ENCODE measurements around the gene ICOSLG.
"Not testable (repeated sequence)": the region's sequence is repeated elsewhere in the genome, so short reads cannot be mapped to it uniquely, and the experiment has no call there.

Gene ICOSLG, protein sequence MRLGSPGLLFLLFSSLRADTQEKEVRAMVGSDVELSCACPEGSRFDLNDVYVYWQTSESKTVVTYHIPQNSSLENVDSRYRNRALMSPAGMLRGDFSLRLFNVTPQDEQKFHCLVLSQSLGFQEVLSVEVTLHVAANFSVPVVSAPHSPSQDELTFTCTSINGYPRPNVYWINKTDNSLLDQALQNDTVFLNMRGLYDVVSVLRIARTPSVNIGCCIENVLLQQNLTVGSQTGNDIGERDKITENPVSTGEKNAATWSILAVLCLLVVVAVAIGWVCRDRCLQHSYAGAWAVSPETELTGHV

DNA sequence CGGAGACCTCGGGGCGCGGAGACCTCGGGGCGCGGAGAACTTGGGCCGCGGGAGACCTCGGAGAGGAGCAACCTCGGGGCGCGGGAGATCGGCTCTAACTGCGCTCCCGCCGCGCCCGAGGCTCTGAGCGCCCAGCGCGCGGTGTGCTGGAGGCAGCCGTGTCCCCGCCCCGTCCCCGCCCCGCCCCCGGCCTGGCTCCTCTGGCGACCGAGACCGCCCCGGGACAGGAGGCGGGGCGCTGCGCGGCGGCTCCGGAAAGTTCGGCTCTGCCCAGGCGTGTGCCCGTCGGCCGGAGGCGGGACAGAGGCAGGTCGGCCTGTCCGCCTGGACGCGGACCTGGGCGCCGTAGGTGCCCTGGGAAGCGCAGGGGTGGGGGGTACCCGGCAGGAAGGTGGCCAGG lies at the start of gene ICOSLG:
Gene ICOSLG, minus strand, starts transcription at position 102 of the 400 bp plus-strand sequence. CDS start 126 bp downstream, outside the sequence.
- DNase-seq: not testable (repeated sequence)

DNA sequence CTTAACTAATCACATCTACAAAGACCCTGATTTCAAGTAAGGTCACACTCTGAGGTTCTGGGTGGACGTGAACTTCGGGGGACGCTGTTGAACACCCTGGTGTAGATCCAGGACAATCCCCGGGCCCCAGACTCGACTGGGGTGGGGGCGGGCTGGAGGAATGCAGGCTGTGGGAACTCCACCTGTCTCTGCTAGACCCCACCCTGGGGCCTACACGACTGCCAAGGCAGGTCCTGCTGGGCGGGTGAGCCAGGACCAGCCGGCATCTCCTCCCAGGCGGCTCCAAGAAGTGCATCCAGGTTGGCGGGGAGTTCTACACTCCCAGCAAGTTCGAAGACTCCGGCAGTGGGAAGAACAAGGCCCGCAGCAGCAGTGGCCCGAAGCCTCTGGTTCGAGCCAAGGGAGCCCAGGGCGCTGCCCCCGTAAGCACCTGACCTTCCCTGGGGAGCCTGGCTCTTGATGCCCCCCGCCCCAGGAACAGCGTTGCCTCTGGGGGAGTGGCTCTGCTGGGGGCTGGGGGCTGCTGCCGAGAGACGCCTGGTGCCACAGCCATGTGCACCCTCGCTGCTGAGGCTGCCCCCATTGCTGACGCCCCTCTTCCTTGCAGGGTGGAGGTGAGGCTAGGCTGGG lies 48.8 kb upstream of the ICOSLG start:
- no peak for DNase-seq

DNA sequence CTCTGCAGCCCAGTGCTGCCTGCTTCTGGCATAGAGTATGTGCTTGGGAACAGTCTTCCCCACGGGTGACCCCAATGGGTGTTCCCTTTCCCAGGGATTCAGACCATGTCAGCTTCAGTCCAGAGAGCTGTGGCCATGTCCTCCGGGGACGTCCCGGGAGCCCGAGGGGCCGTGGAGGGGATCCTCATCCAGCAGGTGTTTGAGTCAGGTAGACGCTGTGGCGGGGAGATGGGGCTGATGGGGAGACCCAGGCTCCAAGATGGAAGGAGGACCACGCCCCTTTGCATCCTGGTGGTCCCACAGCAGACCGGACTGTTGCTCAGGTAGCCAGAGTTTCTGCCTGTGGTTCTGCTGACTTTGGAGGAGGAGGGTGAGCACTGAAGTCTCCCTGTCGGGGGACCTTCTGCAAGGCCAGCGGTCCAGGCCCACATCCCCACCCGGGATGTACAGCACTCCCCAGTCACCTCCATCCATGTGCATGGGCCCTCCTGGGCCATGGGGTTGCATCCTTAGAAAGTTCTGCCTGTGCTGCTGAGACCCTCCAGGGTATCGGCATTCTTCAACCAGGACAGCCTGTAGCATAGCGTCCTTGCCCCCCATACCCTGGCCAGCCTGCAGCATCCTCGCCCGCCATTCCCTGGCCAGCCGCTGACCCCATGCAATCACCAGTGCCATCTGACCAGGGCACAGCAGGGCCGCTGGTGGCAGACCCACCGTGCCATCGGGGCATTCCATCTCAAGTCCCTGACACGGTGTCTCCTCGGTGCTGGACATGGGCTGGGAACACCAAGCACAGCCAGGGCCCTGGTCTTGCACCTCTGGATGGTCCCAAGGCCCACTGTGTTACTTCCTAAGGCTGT lies 47.7 kb upstream of the ICOSLG start:
- DNase-seq: no peak

DNA sequence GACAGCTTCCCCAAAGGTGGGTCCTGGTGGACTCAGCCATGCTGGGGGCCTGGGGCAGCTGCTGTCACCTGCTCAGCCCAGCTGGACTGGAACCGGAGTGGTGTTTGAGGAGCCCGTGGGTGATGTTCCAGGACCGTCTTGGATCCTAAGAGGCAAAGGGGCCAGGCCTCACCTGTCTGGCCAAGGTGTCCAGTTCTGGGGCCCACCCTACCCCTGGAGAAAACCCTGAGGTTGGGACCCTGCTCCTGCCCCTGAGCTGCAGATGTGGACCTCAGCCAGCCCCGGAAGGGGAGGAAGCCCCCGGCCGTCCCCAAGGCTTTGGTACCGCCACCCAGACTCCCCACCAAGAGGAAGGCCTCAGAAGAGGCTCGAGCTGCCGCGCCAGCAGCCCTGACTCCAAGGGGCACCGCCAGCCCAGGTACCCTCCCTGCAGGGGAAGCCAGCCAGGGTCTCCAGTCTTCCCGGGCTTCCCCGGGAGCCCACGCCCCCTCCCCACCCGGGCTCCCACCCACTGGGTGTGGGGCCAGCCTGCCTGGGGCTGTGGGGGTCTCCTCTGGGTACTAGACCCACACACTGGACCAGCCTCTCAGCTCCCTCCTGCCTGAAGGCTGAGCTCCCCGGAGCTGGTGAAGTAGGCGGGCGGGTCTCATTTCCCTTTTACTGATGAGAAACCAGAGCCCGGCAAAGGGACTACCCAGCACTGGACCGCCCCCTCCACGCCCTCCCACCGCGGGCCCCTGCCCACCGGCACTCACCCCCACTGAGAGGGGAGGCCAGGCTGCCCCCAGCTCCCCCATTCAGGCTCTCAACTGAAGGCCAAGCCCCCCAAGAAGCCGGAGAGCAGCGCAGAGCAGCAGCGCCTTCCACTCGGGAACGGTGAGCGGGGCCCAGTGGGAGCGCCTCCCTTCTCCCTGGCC lies 46.2 kb upstream of the ICOSLG start:
- DNase-seq: no peak

DNA sequence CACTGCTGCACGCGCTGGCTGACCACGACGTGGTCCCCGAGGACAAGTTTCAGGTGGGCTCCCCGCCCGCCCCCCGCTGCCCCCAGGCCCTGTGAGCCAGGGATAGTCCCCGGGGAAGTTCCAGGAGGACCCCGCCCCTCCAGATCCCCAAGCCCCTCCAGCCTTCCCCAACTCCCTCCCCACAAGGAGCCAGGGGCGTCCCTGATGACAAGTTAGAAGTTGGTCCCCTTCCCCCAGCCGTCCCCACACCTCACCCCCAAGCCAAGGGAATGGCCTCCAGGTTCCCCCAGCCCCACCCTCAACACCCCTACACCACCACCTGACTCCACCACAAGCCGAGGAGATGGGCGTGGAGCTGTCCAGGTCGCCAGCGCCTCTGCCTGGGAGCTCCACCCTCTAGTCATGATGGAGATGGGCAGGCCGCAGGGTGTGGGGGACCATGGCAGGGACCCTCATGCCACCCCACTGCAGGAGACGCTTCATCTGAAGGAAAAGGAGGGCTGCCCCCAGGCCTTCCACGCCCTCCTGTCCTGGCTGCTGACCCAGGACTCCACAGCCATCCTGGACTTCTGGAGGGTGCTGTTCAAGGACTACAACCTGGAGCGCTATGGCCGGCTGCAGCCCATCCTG lies 45.5 kb upstream of the ICOSLG start:
- DNase-seq: no peak

DNA sequence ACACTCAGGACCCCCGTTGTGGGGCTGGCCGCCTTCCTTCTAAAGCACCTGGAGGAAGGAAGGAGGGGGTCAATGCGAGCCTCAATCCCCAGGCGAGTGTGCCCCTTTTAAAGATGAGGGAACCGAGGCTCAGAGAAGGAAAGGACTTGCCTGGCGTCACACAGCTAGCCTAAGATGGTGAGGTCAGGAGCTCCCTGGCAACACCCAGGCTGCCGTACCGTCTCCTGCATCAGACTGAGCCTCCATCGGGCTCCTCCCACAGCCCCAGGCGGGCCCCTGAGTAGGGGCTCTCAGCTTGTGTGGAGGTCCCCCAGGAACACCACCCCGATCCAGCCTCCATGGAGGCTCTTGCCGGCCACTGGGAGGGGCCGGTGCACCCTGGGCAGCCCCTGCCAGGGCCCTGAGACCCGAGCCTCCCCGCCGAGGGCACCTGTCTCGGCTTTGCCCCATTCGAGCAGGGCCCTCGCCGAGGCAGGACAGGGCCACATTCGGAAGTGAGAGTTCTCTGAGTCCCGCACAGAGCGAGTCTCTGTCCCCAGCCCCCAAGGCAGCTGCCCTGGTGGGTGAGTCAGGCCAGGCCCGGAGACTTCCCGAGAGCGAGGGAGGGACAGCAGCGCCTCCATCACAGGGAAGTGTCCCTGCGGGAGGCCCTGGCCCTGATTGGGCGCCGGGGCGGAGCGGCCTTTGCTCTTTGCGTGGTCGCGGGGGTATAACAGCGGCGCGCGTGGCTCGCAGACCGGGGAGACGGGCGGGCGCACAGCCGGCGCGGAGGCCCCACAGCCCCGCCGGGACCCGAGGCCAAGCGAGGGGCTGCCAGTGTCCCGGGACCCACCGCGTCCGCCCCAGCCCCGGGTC lies 44.6 kb upstream of the ICOSLG start, which contains the start of gene AIRE:
Gene AIRE, plus strand, starts transcription at position 739 of the 855 bp plus-strand sequence. CDS start 131 bp downstream, outside the sequence.
- no peak for DNase-seq

DNA sequence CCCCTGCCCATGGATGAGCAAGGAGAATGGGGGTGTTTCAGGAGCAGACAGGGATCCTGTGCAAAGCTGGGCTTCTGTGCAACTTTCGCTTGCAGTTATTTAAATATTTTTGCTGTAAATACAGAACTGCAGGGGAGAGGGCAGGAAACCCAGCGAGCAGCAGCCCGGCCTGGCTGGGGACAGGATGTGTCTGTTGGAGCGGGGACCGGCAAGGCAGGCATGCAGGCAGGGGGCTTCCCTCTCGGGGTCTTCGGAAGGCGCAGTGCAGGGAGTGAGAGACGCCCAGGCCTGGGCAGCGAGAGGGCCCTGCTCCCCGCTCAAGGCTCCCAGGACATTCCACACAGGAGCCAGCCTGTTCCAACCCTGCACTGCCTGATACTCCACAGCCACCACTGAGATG lies 43.2 kb upstream of the ICOSLG start:
- no peak for DNase-seq

DNA sequence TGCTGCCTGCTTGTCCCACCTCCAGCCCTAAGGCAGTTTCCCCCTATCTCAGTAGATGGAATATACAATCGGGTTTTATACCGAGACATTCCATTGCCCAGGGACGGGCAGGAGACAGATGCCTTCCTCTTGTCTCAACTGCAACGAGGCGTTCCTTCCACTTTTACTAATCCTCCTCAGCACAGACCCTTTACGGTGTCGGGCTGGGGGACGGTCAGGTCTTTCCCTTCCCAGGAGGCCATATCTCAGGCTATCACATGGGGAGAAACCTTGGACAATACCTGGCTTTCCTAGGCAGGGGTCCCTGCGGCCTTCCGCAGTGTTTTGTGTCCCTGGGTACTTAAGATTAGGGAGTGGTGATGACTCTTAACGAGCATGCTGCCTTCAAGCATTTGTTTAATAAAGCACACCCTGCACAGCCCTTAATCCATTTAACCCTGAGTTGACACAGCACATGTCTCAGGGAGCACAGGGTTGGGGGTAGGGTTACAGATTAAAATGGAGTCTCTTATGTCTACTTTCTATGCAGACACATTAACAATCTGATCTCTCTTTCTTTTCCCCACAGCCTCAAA lies 42.6 kb upstream of the ICOSLG start:
- not testable (repeated sequence) for DNase-seq

DNA sequence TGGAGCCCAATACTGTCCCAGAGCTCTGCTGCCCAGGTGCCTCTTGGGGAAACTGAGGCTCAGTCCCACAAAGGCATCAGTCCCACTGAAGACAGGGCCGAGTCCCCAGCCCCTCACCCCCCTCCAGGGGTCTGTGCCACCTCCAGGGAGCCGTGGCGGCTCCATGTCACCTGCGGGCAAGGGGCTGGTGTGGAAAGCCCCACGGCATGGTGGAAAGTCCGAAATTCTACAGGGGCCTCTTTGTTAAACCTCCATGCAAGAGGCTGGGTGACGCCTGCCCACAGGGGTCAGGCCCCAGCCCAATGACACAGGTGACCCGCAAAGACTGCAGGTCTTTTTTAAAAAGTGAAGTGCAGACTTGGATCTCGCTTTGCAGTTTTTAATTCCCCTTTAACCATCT lies 41.6 kb upstream of the ICOSLG start:
- no peak for DNase-seq

DNA sequence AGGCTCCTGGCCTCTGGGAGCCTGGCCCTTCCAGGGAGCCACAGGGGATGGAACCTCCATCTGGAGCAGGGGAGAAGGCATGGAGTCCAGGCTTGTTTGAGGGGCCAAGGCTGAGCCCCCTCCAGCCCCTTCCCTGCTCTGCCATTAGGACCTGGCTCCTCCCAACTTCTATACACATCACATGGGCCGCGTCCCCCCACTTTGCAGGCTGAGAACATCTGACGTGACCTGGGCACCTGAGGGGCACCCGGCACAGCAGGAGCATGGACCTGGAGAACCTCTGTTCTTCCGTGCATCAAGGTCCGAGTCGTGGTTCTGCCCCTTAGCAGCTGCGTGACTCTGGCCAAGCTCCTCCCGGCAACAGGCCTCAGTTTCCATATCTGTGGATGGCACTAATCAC lies 41.1 kb upstream of the ICOSLG start:
- no peak for DNase-seq

DNA sequence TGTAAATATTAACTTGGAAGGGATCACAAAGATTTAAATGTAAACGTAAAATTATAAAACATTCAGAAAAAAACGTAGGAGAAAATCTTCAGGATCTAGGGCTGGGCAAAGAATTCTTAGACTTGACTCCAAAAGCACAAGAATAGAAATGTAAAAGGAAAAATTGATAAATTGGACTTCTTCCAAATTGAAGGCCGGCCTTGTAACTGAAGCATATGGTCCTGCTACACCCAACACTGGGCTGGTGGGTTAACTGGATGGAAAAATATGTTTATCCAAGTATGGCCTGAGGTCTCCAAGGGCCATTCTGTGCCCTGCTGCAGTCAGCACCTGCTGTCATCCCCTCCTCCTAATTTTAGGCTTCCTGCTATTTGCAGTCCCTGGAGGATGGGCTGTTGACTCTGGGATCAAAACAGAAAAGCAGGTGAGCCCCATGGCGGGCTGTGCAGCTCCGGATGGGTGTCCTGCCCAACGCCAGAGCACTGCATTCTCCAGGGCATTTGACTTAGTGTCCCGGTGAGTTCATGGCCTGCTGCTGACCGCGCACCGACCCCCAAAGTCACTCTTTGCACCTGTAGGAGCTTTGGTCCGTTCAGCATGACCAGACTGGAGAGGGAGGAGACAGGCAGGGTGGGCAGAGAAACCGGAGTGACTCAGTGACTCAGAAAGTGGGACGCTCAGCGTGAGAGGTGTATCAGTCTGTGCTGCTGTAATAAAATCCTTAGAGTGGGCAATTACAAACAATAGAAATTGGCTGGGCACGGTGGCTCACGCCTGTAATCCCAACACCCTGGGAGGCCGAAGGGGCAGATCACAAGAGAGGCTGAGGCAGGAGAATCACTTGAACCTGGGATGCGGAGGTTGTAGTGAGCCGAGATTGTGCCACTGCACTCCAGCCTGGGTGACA lies 38.9 kb upstream of the ICOSLG start:
- no peak for DNase-seq

DNA sequence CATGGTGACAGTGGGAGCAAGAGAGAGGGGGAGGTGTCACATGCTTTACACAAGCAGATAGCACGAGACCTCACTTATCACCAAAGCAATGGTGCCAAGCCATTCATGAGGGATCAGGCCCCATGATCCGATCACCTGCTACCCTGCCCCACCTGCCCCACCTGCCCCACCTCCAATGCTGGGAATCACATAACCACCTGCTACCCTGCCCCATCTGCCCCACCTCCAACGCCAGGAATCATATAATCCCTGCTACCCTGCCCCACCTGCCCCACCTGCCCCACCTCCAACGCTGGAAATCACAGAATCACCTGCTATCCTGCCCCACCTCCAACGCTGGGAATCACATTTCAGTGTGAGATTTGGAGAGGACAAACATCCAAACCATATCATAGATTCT lies 34.3 kb upstream of the ICOSLG start:
- DNase-seq: no peak

DNA sequence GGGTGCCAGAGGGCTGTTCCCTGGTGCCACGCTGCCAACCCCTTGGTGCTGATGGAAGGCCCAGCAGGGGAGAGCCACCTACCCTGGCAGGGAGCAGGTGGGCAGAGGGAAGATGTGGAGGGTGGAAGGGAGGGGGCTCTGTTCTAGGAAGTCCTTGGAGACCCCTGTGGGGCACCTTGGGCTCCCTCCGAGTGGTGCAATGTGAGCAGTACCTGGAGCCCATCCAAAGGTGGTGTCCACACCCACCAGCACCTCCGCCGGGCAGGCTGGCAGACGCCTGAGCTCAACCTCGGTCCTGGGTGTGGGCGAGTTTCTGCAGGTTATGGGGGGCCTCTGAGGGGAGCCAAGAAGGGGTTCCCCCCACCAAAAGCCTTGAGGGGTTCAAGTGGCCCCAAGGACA lies 32.3 kb upstream of the ICOSLG start:
- no peak for DNase-seq

DNA sequence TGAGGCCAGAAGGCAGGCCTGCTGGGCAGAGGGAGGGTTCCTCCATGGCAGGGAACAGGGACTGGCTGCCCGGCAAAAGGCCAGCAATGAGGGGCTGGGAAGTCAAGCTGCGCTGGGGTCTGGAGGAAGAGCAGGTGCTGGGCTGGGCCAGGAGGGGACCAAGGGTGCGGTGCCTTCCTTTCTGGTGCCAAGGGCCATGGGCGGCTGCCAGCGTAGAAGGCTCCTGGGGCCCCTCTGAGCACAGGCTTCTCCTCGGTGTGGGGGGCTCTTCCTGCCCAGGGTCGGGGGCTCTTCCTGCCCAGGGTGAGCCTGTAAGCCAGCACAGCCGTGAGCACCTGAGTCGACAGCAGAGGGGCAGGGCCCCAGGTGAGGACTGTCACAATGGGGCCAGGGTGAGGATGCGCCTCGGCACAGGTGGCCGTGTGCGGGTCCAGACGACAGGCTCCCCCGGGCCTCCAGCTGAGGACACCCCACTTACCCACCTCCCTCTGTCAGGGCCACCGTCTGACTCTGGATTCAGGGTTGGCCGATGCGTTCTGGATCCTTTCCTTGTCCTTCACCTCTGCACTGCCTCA lies 31.6 kb upstream of the ICOSLG start:
- DNase-seq: no peak

DNA sequence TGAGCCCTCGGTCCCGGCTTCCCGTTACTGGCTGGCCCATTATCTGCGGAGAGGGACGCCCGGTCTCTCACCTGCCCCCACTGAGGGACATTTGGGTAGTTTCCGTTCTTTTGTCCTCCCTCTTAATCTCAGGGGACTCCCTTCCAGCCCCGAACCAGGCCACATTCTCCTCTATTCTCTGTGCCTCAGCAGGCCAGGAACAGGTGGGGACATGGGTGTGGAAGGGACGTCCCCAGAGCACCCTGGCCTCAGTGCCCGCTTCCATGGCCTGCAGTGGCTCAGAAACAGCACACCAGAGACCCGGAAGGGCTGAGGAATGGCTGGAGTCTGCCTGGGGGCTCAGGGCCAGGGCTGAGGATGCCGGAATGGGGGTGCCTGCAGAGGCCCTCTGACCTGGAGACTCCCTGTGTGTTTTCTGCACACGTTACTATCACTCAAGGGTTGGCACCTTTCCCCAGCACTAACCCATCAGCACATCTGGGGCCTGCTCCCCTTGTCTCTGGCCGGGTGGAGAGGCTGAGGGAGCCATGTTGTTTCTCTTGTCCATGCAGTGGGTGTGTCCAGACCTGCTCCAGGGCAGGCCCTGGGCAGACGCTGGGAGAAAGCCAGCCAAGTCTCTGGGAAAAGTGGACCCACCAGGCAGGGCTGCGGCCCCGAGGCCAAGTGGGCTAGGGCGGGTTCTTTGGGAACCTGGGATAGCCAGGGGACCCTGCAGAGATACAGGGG lies 31.0 kb upstream of the ICOSLG start:
- no peak for DNase-seq

DNA sequence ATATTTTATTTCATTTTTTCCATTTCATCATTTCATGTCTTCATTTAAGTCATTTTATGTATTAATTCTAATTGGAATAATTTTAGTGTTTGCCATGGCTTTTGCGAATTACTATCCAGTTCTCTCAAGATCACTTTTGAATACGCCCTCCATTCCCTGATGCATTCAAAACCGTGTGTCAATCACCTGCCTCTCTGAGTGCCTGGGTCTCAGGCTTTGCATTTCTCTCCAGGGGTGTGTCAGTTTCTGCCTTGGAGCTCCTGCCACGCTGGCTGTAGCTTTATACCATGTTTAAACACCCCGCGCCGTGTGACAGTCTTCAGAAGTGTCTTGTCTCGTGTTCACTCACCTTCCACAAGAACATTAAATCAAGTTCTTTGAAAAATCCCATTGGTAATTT lies 28.3 kb upstream of the ICOSLG start:
- no peak for DNase-seq

DNA sequence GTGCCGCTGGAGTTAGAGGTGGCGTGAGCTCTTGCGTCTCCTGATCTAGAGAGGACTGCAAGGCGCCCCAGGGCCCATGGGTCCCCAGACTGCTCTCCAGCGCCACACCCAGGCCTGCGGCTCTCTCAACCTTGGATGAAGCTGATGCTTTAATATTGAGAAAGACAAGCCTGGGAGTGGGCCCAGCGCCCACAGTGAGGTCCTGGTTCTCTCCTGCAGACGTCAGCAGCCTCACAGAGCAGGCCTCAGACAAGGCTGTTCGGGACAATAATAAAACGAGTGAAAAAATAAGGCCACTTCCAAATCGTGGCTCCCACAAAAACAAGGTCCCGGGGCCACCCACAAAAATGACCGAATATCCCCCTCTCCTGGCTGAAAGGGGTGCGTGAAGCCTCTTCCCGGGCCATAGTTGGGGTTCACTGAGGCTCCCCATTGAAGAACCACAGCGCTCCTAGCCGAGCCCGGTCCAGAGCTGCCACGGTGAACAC lies 27.0 kb upstream of the ICOSLG start:
- DNase-seq: no peak

DNA sequence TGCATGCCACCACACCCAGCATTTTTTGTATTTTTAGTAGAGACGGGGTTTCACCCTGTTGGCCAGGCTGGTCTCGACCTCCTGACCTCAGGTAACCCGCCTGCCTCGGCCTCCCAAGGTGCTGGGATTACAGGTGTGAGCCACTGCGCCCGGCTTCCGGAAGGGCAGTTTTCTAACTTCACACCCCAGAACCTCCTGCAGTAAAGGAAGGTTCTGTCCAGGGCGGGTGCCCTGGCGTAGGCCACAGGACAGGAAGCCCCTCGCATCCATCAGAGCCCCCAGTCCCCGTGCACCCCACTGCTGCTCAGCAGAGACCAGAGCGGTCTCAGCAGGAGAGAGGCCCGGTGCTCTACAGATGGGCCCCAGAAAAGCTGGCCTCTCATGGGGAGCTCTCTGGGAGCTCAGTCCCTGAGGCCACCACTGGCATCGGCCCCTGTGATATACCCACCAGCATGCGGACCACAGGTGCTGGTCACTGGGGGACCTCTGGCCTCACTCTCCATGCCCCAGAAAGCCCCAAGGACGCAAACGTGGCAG lies 25.1 kb upstream of the ICOSLG start:
- DNase-seq: no peak

All from activated effector memory CD4-positive, alpha-beta T cell treated with Interleukin-2 at 50 U/mL for 16 hours (primary cell).